NCI-H1048 (cell line): Measurements from ENCODE around the gene TMCC3.
"Not testable (repeated sequence)": the region's sequence is repeated elsewhere in the genome, so short reads cannot be mapped to it uniquely, and the experiment has no call there.

Source experiments
- DNase-seq: peaks from one replicate; lab custom pipeline; 2025; lab: John Stamatoyannopoulos, UW

The TMCC3 gene

DNA sequence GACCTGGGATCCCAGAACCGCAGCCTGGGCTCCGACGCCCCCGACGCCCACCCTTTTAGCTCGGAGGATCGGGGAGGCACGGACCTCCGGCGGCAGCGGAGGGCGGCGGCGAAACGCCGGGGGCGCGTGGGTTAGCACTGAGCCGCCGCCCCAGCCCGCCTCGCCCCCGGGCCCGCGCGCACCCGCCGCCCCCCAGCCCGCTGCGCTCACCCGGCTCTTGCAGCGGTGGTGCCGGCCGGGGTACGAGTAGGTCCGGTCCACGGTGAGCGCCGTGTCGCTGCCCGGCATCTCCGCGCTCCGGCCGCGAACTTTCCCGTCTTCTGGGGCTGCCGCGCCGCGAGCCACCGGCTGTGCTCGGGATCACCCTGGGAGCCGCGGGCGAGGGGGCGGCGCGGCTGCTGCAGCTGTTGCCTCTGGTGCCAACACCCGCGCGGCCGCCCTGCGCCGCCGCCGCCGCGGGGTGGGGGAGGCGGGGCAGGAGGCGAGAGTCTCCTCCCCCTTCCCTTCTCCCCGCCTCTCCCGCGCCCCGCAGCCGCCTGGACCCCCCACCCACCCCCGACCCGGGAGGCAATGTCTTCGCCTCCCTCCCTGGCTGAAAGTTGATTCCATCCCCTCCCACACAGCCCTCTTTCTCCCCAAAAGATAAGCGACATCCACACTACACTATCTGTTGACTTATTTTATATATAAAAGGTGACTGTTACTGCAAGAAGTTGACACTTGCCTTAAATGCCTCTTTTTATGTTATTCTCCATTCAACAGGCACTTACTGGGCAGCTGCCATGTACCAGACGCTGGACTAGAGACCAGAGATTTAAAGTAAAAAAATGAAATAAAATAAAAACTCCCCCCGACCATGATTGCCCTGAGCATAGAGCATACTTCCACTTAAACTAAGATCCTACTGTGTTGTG, at the start of gene TMCC3:
Gene TMCC3 (minus strand): TSS at position 415 of the 914 bp plus-strand sequence. CDS start 127 bp downstream, at position 288.
- DNase-seq = no peak

DNA sequence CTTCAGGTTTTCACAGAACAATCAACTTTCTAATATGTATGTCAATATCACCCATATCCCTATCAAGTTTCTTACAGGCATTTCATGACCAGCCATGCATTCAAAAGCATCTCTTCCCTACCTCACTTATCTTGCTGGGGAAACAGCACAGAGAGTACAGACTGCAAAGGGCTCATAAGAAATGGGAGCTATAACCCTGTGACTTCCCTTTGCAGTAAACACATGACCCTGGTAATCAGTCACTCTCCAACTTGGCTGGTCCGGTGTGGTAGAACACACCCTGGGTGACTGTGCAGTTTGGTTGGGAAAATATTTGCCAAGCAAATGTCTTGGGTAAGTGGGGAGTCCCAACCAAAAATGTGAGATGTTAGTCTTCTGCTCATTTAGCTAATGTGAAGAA, 49.4 kb upstream of the TMCC3 start:
- DNase-seq = no peak

- DNase-seq = no peak
Observed at GRCh38 chr12:94698578-94698977, 48.2 kb upstream of the TMCC3 start.

GRCh38 chr12:94697631-94698030, 47.3 kb upstream of the TMCC3 start:
- no peak for DNase-seq

GRCh38 chr12:94694732-94695131, 44.4 kb upstream of the TMCC3 start:
- no peak for DNase-seq

DNA sequence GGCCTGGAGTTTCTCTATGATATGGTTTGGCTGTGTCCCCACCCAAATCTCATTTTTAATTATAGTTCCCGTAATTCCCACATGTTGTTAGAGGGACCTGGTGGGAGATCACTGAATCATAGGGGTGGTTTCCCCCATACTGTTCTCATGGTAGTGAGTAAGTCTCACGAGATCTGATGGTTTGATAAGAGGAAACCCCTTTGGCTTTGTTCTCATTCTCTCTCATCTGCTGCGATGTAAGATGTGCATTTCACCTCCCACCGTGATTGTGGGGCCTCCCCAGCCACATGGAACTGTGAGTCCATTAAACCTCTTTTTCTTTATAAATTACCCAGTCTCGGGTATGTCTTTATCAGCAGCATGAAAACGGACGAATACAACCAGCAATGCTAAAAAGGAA, 42.5 kb upstream of the TMCC3 start:
- DNase-seq = not testable (repeated sequence)

DNA sequence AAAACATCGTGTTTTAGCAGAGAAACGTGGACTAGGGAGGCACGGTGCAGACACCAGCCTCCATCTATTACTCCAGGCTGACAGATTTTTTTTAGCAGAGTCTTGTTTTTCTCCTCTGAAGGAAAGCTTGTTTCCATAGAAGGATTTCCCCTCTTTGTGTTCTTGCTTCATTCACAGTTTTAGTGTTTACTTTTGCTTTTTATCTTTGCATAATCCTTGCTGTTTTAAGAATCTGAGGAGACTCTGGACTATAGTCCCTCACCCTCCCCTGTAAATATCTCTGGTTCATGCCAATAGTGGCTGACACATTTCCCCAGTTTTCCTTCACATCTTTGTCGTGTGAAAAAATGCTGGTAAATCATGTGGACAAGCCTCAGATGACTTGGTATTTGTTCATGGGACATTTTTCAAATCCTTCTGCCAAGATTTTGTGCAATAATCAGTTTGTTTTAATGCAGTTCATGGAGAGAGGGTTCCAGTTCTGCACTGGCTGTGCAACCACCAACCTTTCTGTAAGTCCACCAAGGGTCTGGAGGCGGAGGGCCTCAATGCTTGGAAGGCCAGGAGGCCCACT, 39.9 kb upstream of the TMCC3 start:
- DNase-seq = no peak

GRCh38 chr12:94689646-94690036, 39.3 kb upstream of the TMCC3 start:
- no peak for DNase-seq

DNA sequence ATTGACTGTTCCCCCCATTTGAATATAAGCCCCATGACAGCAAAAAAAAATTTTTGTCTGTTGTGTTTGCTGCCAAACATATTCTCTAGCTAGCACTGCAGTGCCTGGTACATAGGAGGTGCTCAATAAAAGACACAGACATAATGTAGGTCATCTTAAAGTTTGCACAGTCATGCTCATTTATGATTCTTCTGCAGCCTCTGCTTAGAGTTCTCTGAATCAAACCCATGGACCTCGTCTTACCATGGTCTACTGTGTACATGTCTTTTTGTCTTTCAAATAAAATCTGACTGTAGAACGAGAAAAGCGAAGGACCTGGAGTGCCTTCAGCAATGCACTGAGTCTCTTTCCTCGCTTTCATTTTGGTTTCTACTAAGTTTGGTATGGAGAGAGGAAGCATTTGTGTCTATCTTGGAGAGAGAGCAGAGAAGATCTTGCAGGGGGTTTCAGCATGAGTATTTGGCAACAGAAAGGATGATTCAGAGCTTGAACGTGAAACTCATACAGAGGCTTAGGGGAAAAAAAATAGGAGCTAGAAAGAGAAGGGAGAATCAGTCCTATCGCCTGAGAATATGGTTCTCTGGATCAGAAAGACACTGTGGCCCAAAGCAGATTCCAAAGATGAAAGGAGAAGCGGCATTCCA, 38.8 kb upstream of the TMCC3 start:
- DNase-seq = no peak

- no peak for DNase-seq
Observed at GRCh38 chr12:94687891-94688290, 37.5 kb upstream of the TMCC3 start.

- no peak for DNase-seq
Observed at GRCh38 chr12:94686834-94687628, 36.7 kb upstream of the TMCC3 start.

DNA sequence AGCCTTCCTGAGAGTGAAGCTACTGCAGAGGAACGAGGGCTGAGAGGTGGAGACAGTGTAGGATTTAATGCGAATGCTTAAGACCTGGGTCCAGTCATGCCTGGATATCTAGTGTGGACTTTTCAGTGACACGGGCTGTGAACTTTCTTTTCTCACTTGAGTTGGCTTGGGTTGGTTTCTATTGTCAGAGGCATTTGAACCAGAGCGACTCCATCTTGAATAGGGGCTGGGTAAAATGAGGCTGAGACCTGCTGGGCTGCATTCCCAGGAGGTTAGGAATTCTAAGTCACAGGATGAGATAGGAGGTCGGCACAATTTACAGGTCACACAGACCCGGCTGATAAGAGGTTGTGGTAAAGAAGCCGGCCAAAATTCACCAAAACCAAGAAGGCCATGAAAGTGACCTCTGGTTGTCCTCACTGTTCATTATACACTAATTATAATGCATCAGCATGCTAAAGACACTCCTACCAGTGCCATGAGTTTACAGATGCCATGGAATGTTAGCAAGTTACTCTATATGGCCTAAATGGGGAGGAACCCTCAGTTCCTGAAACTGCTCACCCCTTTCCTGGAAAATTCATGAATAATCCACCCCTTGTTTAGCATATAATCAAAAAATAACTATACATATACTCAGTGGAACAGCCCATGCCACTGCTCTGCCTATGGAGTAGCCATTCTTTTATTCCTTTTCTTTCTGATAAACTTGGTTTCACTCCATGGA, 34.2 kb upstream of the TMCC3 start:
- no peak for DNase-seq

DNA sequence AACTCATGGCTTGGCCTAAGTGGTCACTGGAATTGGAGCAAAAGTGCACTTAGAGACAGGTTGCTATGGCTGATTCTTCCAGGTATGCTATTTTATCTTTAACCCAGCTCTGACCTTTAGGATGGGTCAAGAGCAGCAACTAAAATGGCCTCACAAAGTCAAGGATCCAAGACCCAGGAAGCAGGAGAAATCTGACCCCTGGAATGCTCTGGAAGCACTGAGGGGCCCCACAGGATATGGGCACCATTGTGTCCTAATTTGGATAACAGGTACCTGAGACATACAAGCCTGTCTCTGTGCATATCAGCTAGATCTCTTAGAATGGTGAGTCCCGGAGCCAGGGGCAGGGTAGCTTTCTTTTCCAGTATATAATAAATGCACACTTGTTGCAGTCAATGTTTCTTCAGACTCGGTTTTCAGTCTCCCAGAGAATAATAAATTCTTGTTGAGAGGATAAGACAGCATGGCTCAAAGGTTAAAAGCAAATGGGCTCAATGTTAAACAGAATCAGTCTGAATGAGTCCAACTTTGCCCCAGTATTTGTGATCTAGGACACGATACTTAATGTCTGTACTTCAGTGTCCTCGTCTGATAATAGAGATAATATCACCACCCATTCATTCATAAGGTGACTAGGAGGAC, 29.3 kb upstream of the TMCC3 start:
- no peak for DNase-seq

GRCh38 chr12:94678849-94679248, 28.5 kb upstream of the TMCC3 start:
- DNase-seq = no peak

DNA sequence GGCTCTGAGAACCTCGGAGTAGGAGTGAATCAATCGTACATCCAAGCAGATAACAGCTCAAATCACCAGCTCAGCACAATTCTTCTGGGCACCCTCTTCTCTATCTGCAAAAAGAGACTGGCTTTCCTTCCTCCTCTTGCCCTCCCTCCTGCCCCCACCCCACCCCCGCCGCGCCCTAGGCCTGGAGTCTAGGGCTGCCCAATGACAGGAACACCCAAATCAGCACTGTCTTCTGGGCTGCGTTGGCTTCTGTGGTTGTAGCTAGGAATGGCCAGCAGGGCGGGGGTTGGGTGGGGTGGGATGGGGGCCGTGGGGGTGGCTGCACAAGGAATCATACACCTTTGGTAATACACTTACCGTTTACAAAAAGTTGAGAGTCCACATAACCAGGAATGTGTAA, 28.0 kb upstream of the TMCC3 start:
- DNase-seq = no peak

DNA sequence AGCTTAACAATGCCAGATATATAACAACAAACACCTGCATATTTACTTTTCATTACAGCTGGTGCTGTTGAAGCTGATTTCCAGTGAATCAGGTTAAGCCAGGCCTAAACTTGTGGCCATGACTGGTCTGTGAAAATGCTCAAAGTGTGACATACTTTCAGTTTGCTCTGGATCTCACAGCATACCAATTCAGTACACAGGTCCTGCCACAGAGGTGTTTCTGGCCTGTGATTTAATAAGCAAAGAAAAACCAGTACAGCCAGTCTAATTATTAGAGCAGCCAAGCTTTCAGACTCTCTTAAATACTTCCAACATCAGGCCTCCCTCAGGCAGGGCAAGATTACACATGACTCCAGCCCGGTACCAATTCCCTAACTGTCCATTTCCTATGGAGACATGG, 27.4 kb upstream of the TMCC3 start:
- no peak for DNase-seq

GRCh38 chr12:94676922-94677321, 26.6 kb upstream of the TMCC3 start:
- DNase-seq = no peak

DNA sequence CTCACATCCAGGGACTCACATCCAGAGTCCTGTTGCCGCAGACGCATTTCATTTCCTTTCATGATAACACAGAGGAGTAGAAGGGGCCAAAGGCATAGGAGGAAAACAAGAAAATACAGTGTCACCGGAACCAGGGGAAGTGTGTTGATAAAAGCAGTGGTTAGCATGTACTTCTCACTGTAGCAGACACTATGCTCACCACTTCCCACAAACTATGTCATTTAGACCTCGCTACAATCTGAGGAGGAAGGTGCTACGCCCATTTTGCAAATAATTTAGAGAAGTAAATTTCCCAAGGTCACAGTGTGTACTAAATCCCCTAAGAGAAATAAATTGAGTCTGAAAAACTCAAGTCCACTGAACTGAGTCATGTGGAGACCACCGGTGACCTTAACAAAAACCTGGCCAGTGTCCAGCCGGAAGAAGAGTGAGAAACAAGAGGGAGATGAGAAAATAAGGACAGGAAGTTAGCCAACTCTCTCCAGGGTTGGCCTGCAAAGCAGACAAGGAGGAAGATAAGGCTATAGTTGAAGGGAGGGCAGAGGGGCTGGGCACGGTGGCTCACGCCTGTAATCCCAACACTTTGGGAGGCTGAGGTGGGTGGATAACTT, 25.8 kb upstream of the TMCC3 start:
- no peak for DNase-seq

GRCh38 chr12:94674835-94675234, 24.5 kb upstream of the TMCC3 start:
- DNase-seq = no peak

GRCh38 chr12:94674051-94674451, 23.7 kb upstream of the TMCC3 start:
- no peak for DNase-seq

DNA sequence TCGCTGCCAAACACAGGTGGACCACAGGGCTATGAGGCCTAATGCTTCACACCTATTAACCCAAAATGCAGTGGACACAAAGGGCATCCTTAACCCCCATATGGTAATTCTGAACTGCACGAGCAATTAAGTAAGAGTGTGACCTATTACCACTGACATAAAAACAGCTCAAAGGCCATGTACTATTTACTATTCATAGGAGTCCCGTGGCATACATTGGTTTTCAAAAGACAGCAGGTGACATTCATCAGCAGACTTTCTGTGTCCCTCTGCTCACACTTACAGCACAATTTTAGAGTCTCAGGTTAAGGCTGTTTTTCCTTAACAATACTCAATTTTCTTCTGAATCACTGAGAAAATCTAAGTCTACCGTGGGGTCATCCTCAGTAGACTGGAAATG, 23.1 kb upstream of the TMCC3 start:
- no peak for DNase-seq
